Erythroblast (primary cell): ENCODE measurements around the gene SUGCT.

Experiments used
- DNase-seq, 2 experiments: peaks; one replicate each; lab custom pipeline; 2025; lab: John Stamatoyannopoulos, UW
- GATA1 ChIP-seq: IDR thresholded peaks from 2 replicates; pipeline ENCODE4 v1.6.1; 2011; ENCODE audit warnings: low read depth, mild to moderate bottlenecking, control low read depth, low read length, moderate library complexity
- POLR2A ChIP-seq: IDR thresholded peaks from 2 replicates; pipeline ENCODE4 v1.6.1; 2011; ENCODE audit warnings: mild to moderate bottlenecking, low read length

The SUGCT gene

DNA sequence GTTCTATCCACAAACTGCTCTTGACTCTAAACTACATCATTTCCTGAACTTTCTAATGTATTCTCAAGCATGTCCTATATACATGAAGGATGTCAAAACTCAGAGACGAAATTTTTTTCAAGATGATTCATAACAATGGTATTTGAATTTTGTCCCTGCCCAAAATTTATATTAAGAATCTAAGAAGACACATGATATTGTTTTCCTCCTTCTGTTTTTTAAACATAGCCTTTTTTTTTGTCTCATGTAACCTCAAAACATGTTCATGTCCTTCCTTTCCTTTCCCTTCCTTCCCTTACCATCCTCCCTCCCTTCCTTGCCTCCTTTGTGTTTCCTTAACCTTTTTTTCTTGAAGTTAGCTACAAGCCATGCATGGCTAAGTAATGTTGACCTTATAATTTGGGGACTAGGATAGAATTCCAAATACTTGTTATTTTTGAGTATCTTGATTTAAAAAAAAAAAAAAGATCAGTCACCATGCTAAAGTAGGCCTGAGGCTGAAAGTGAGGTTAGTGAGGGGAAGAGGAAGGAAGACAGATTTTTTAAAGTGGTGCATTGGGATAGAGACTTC, 163.0 kb downstream of the SUGCT start:
- TF ChIP-seq GATA1 (no peak), POLR2A (no peak)
- no peak for DNase-seq

DNA sequence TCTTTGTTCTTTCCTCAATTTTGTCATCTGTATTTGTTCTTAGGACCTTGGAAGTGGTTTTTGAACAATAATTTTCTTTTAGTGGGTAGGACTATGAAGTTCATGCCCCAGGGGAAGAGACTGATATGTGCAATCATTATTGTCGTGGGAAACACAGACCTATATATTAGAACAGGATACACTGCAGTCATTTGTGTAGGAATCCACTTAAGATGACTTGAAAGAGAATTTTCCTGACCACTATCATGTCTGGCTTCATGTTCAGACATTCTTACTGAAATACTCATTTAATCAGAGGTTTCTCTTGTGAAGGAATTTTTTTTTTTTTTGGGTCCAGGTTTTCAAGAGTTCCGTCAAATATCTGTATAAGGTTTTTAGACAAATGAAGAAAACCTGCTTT, 163.6 kb downstream of the SUGCT start:
- DNase-seq = no peak

DNA sequence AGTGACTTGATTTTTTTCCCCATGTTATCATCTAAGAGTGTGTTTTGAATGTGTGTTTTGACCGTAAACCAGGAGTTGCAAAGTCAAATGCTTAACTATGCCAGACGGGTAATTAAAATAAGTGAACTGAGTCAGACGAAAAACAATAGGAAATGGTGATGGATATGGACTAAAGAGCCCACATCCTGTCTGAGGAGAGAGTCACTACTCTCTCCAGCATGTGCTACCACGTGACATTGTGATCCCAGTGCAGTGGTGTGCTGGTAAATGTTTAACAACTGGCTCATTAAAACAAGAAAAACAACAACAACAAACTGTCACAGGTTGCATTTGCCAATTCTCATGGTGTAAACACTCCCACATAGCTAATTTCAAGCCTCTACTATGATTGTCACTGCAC, 164.3 kb downstream of the SUGCT start:
- TF ChIP-seq POLR2A = no peak
- no peak for TF ChIP-seq GATA1
- DNase-seq = no peak

More for the DNA sequence above, 163.6 kb downstream of the SUGCT start:
- no peak for TF ChIP-seq POLR2A
- TF ChIP-seq GATA1 = no peak

DNA sequence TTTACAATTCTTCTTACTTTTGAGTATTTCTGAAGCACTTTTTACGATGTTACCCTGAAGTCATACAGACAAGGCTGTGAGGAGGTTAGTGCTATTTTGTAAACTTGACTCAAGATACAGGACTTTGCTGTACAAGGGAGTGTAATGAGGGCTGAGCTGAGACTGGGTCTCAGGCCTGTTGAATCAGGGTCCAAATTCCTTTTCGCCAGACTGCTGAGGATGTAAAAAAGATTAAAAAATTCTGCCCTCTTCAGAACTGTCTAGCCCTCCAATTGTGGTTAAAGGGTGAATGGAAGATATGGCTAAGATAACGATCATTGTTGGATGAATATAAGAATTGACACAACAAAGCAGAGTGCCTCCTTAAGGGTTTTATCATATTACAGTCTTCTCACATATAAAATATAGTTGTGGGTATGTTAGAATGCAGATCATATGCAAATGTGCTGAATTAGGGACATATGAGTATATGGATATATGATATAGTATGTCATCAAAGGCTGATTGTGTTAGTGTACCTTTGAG, 165.4 kb downstream of the SUGCT start:
- TF ChIP-seq GATA1 = no peak
- TF ChIP-seq POLR2A = no peak
- no peak for DNase-seq

DNA sequence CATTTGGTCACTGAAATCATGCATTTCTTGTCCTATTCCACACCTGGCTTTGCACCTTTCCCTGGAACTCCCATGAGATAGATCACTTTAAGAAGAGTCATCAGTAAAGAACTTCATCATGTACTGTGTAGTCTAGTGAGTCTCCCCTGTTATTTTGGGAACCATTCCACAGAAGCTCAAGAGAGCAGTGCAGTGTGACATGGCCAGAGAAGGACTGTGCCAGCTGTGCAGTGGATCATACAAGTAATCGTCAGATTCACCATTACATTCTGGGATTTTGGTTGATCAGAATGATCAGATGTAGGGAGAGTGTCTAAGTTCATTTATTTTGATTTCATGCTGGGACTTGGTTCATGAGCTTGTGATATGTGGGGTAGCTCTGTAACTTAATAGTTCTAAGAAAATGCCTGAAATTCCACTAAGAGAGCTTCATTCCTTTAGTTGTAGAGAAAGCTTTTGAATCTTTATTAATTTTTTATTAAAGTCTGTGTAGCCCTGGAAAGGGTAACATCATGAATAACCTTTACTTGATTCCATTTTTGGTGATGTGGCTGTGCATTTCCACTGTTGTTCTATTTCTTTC, 166.8 kb downstream of the SUGCT start:
- TF ChIP-seq POLR2A (no peak), GATA1 (no peak)
- no peak for DNase-seq

DNA sequence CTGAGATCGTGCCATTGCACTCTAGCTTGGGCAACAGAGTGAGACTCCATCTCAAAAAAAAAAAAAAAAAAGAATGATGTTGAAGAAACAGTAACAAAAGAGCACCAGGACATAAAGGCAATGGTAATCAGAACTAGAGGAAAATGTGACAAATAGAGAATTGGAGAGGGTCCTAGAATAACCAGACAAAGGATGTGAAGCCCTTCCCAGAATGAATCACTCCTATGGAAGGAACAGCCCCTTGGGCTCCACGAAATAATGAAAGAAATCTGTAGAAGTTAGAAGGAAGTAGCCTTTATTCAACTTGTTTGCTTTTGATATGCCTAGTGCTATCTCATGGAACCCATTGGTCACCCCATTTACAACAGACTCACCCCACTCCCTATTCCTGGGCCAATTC, 169.2 kb downstream of the SUGCT start:
- TF ChIP-seq GATA1 = no peak
- no peak for DNase-seq

DNA sequence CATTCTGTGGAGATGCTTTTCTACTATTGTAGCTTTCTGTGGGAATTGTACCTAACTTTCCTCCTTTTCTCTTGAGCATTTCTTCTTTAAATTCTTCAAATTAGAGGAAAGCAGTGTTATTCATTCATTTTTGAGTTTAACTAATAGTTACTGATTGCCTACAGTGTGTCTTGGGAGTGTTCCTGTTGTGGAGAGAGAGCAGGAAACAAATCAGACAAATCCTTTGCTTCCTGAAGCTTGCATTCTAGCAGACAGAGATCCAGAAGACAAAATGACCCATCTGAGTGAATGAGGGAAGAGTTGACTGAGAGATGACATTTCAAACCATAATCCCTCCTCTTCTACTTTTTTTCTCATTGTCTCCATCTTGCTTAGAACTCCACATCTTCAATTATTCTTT, 170.4 kb downstream of the SUGCT start:
- TF ChIP-seq GATA1 = no peak
- no peak for TF ChIP-seq POLR2A
- no peak for DNase-seq

DNA sequence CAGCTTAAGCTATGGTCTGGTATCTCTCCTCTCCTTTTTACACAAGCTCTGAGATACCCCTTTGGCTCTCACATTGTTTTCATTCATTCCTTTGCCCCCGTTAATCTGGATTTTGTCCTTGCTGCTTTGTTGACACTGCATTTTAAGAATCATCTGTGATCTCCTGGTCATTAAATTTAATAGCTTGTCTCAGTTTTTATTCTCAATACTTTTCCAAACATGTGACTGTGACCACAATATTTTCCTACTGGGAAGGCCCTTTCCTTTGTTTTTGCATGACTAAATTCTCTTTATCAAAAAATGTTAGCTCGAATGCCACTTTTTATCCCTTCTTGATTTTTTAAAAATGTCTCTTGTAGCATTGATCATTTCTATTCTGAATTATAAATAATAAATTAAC, 171.2 kb downstream of the SUGCT start:
- no peak for TF ChIP-seq POLR2A
- TF ChIP-seq GATA1 = no peak
- DNase-seq = no peak

DNA sequence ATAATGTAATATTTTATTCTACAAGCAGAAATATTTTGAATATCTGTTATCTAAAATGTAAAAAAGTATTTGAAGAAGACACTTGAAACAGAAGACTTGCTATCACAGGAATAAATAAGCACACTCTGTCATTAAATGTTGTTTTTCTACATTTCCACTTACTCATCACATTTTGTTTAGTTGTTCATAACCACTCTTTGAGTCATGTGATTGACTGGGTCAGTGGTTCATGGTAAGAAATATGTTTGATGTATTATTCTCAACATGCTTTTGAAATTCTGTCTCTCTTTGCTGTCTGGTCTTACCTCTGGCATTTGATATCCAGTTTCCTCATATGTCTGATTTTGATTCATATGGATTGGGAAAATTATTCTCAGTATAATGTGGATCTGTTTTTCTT, 171.8 kb downstream of the SUGCT start:
- TF ChIP-seq GATA1 (no peak), POLR2A (no peak)
- no peak for DNase-seq

DNA sequence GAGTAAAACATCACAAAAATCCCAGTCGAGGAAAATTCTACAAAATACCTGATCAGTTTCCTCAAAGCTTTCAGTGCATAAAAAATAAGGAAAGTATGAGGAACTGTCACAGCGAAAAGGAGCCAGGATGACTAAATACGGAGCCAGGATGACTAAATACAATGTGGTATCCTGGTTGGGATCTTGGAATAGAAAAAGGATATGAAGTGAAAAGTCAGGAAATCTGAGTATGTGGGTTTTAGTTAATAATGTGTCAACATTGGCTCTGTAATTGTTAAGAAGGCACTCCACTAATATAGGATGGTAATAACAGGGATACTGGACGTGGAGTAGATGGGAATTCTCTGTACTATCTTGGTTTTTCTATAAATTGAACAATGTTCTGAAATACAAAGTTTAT, 175.5 kb downstream of the SUGCT start:
- DNase-seq = no peak
- TF ChIP-seq POLR2A = no peak
- no peak for TF ChIP-seq GATA1

DNA sequence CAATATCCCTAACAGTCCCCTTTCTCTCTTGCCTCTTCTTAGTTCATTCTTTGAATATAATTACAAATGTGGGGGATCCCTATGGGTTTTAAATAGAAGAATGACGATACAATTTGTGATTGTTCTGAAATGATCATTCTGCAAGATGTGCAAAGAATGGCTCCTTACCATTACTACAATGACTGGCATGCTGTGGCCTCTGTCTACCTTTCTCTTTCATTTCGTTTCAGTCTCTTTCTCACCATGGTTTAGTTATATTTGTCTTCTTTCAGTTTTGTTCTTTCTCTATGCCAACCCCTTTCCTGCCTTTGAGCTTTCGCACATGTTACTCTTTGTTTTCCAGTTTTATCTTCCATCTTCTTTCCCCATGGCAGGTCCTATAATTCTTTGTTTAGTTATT, 176.5 kb downstream of the SUGCT start:
- DNase-seq = no peak
- no peak for TF ChIP-seq POLR2A
- TF ChIP-seq GATA1 = no peak

DNA sequence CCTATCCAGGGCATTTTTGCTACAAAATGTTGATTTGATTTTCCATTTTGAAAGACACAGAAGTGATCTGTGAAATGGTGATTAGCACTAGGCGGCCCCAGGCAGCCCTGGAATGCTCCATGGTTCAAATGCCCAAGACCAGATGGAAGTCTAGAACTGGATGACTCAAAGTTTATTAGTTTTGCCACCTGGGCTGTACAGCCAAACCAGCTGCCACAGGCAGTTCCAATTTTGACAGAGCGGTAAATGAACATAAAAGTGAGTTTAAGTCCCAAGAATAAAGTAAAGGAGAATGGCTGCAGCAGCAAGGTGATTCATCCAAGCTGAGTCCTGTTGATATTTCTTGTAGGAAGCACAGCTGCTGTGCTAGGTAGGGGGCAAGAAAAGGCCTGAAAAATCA, 180.5 kb downstream of the SUGCT start:
- TF ChIP-seq GATA1 (no peak), POLR2A (no peak)
- DNase-seq = no peak

DNA sequence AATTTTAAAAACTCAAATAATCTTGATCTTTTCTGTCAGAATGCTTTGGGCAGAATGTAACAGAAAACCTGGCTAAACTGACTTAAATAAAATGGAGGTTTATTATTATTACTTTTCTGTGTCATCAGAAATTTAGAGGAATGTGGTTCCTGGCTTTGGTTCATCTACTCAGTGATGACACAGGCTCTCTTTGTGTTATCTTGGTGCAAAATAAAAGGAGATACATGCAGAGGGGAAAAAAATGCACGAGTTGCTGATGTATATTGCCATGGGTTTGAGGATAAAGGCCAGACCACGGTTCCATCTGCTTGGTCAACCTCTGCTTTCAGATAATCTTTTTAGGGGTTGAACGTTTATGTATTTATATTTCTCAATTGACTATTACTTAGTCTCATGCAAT, 181.4 kb downstream of the SUGCT start:
- TF ChIP-seq GATA1 = no peak
- no peak for TF ChIP-seq POLR2A
- no peak for DNase-seq

DNA sequence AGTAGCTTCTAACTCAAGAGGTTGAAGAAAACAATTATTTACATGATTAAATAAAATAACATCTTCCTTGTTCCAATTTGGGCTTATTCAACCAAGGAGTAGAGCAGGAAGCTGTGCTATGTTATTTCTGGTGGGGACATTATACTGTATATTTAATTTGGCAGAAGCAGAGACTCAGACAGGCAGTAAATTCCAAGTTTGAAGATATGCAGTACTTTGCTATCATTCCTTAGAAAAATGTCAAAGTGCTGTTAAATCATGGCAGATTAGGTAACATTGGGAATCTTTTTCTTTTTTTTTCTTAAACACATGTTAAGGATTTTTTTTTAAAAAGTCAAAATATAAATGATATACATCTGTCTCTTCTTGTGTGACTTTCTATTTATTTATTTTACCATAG, 190.1 kb downstream of the SUGCT start:
- DNase-seq = no peak
- no peak for TF ChIP-seq GATA1
- TF ChIP-seq POLR2A = no peak

DNA sequence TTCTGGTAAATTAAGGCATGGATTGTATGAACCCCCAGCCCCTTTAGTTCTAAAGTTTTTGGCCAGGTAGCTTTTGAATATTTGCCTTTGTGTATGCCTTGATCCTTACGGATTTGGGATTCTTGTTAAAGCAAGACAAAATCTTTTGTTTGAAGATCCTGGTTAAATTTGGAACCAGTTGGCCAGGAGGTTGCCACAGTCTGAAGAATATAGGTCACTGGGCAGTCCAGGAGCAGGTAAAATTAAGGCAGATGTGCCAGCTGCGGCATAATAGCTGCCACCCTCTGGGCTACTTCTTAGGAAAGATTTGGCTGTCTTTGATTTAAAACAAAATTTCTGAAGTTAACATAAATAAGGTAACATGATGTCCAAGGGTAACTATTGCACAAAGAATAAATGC, 192.3 kb downstream of the SUGCT start:
- TF ChIP-seq GATA1 (no peak), POLR2A (no peak)
- no peak for DNase-seq
